ENCODE data around the gene ARHGDIG.

DNA sequence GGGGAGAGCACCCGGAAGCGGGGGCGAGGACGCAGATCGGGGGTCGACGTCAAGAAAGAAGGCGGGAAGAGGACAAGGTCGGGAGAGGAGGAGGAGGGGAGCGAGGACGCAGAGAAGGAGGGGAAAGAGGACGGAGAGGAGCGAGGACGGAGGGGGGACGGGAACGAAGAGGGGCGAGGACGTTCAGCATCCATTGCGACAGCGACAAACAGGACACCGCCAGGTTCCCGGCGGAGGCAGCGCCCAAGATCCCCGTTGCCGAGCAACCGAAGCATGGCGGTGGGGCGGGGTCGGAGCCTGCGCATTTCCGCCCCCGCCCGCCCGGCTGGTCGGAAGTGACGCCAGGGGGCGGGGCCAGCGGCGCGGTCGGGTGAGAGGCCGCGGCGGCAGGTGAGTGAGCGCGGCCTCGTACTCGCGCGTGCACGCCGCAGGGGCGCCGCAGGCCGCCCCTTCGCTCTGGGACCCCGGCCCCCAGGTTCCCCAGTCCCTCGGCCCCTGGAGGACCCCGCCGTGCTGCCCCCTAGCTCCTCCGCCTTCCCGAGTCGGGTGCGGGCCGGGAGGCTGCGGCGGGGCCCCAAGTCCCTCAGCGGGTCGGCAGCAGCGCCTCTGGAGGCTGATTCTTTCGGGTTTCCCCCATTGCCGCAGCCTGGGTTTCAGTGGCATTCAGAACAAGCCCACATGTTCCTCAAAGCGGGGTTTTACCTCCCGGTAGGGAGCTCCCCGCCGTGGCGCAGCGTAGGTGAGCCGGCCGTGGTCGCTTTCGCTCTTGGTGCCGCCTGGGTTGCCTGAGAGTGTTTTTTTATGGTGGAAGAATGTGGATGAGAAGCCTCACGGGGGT is 45.7 kb upstream of the ARHGDIG start, which contains the start of gene FAM234A:
- TF ChIP-seq CTCF (IDR thresholded peaks at IDR 0.05) (peak; percentile 58), EZH2 (IDR thresholded peaks at IDR 0.05) (no peak)
